Activated CD4-positive, CD25-positive, alpha-beta regulatory T cell treated with anti-CD3 and anti-CD28 coated beads, Interleukin-2, amount 50 U/mL, for 72 hours (primary cell): ENCODE results near the gene HIP1.
"Not testable (repeated sequence)": the region's sequence is repeated elsewhere in the genome, so short reads cannot be mapped to it uniquely, and the experiment has no call there.

Source experiments
- DNase-seq: peaks from one replicate; pipeline ENCODE4 v3.0.0; 2021

Gene HIP1

DNA sequence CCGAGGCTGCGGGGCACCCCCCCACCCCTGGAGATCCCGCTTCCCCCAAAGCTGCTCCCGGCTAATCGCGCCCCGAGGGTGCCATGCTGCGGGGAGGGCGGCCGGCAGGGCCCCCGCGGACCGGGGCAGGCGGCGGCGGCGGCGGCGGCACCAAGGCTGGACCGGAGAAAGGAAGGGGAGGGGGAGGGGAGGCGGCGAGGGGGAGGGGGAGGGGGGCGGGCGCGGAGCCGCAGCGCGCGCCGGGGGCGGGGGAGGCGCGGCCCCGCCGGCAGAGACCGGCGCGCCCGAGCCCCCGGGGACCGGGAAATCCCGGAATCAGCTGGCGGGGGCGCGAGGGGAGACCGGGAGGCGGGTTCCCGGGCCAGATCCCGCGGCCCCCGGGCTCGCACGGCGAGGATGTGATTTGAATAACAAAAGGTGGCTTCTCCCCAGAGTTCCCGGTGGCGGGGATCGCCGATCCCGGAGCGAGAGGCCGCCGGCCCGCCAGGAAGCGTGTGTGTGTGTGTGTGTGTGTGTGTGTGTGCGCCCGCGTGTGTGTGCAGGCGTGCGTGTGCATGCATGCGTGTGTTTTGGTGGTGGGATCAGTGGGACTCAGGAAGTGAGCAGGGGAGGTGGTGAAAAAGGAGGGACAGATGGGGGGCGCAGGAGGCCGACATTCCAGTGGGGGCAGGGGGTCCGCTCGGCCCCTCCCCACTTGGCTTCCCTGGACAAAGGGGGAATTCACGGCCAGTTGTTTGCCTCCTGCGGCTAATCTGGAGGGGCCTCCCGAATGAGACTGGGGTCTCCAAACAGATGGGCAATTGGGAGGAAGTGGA, 99.5 kb downstream of the HIP1 start:
- DNase-seq: peak; percentile 46

DNA sequence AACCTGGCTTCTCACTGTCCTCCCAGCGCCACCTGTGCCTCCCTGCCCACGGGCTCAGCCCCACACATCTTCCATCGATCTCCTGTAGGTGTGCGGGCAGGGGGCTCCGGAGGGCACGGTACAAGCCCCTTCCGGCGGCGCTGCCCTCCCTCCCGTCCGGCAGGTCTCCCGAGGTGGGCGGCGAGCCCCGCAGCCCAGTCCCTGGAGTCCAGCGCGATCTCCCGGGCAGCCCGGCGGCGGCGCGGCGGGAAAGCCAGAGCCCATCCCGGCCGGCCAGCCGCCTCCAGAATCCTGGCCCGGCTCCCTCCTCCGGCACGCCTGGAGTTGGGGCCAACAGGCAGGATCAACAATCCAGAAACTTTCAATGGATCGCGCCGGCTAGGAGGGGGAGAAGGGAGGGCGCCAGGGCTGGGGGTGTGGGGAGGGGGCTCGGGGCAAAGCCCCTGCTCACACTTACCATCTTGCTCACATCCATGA, 100.1 kb downstream of the HIP1 start:
- DNase-seq: no peak

DNA sequence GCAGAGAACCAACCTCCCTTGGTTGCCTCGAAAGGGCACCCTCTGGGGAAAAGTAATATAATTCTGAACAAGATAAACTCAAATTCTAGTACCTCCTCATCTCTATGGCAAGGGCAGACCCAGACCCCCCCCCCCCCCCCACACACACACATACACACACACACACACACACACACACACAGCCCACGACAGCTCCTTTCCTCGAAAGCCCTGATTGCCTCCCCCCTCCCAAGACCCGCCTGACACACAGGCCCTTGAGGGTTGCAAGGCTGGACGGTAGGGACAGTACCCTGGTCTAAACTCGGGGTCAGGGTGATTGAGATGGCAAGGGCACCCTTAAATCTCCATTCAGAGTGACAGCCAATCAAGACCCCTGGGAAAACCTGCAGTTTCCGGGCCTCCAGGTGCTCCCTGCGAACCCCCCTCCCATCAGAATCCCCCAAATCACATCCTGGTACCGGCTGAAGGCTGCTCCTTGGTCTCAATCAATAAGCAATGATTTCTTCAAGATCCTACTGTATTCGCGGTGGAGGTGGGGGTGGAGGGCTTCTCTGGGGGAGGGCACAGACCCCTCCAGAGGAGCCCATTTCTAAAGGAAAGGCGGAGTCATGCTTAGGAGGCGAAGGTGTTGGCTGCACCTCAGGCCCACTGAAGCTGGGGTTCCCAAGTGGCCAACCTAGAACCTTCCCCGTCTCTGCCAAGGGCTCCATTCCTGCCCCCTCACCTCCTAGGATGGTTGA, 100.7 kb downstream of the HIP1 start:
- DNase-seq: no peak

DNA sequence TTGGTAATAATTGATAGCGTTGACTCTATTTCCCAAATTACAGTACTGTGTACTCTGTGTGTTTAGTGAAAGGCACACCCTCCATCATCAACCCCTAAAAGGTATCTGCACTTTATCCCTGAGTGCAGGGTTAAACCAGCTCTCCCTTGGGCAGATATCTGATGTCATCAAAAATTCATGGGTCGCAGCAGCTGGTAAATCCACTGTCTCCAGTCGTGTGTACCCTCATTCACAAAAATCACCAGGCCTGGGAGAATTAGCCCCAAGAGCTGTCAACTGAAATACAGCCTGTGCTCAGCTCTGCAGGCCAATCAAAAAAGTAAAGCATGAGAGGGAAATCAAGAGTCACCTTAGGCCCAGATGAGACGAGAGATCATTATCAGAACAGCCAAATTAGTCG, 103.7 kb downstream of the HIP1 start:
- no peak for DNase-seq

DNA sequence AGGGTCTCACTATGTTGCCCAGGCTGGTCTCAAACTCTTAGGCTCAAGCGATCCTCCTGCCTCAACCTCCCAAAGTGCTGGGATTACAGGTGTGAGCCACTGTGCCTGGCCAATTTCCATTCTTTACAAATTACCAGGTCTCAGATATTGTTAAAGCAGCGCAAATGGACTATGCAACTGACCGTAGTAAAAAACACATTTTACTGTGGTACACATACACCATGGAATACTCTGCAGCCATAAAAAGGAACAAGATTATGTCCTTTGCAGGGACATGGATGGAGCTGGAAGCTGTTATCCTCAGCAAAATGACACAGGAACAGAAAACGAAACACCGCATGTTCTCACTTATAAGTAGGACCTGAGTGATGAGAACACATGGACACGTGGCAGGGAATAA, 106.2 kb downstream of the HIP1 start:
- DNase-seq: not testable (repeated sequence)

DNA sequence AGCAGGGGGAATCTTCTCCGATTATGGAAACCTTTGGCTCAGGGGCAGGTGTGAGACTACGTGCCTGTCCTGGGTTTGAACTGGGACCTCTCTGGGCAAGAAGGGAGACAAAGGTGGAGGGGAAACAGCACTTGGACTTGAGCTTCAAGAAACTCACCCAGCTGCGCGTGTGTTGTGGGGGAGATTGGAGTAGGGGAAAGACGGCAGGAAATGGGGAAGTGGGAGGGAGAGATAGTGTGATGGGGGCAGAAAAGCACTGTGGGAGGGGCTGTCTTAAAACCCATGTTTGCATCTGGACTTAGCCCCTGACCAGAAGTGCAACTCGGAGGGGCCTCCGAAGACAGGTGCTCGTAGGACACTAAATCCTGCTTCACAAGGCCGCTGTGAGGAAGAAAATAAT, 107.0 kb downstream of the HIP1 start:
- DNase-seq: no peak

DNA sequence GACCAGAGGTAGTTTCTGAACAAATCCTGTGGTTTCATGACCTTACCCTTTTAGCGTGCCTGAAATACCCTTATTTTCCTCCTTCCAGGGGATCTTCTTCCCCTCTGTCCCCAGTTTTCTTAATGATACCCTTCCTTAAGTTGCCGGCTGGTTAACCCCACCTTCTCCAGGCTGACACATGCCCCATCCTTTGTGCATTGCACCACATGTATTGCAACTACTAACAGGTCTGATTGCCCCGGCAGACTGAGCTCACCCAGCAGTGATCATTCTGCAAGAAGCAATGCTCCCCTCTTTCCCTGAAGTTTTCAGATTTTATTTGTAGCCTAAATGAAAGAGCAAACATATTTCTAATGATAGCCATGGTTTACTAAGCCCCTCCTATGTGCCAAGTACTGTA, 108.2 kb downstream of the HIP1 start:
- no peak for DNase-seq

DNA sequence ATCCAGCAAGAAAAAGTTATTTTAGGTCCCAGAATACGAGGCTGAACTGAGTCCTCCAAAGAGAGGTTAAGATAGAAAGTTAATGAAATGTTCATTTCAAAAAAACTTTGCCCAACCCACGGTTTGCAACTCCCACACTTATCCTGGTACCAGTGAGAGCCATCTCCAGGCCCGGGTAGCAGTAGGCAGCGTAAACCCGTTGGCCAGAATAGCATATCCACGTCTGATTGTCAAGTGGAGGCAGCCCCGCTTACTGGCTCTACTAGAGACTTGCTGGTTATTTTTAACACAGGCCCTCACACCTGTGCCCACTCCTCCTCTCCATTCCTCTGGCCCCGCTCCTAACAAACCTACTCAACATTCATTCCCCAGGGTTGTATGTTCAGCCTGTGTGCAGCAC, 109.7 kb downstream of the HIP1 start:
- DNase-seq: no peak

DNA sequence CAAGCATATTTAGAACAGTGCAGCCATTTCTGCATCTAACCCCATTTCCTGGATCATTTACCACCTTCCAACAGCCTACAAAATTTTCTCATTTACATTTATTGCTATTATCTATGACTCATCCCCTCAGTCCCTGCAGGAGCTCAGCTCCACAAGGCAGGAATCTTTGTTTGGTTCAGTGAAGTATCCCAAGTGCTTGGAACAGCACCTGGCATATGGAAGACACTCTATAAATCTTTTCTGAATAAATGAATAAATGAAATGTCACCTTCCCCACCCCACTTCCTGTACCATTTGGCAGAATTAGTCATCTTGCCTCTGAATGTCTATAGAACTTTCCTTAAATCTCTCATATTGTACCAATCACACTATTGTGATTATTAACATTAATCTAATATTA, 110.7 kb downstream of the HIP1 start:
- no peak for DNase-seq

DNA sequence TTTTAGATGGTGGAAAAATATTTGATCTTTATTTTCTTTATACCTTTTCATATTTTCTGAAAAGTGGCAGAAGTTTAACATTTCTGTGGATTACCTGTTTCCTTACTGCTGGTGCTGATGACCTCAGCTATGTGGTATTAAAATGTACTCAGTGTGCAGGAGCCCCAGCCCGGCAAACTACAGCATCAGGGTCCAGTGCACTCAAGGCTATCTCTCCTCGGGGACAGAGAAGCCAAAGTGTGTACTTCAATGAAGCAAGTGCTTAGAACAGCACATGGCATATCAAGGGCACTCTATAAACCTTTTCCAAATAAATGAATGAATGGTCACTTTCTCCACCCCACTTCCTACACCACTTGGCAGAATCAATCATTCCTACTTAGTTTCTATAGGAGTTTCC, 111.8 kb downstream of the HIP1 start:
- no peak for DNase-seq

DNA sequence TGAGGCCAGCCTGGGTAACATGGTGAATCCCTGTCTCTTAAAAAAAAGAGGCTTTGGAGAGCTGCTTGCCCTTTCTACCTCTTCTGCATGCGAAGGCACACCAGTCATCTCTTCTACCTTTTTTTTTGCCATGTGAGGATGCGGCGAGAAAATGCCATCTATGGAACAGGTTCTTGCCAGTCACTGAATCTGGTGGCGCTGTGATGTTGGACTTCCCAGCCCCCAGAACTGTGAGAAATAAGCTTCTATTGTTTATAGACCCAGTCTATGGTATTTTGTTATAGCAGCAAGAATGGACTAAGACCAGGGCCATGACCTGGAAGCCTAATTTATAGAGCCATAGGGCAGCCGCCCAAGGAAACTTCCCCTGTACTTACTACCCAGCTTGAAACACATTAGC, 112.9 kb downstream of the HIP1 start:
- DNase-seq: no peak

DNA sequence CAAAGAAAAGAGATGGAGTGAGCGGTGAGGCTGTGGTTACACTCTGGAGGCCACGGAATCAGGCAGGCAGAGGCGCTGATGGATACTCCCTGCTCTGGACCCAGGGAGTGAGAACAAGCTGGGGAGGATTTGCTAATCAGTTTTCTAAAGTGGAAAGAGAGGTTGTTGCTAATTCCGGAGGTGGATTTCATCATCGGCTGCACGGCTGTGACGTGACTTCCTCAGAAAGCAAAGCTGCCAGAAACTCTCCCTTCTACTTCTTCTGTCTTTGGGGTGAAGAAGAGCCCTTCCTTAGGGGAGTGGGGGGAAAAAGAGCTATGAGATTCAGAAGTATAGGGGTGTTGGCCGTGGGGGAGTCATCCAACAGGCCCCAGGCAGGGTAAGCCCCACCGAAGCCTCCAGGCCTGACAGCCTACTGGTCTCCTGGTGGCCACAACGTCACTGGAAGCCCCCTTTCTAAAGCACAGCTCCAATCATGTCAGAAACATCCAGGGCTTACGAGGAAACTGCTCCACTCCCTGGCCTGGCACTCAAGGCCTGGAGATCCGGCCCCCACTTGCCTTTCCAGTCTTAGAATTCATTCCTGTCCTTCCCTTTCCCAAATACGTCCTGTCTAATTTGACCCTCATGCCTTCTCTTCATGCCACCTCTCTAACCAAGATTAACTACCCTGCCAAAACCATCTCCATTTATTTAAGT, 114.5 kb downstream of the HIP1 start:
- no peak for DNase-seq

DNA sequence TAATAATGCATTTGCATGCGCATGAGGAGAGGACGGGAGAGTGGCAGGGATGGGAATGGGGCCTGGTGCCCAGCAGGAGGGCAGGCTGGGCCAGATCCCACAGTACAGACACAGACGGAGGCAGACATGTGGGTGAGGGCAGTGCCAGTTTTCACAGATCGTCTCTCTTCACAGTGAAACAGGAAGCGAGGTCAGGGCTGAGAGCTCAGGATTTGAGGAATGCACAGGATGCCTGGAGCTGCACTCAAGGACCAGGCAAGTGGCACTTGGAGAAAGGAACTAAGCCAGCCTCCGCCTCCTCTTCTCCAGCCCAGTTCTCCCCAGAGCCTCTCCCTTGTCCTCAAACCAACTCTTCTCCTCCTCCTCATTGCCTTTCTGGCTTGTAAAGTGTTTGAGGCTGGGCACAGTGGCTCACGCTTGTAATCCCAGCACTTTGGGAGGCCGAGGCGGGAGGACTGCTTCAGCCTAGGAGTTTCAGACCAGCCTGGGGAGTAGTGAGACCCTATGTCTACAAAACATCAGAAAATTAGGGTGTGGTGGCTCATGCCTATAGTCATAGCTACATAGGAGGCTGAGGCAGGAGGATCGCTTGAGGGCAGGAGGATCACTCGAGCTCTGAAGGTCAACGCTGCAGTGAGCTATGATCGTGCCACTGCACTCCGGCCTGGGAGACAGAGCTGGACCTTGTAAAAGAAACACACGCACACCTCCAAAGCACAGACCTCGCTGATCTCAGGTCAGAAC, 115.2 kb downstream of the HIP1 start:
- no peak for DNase-seq

DNA sequence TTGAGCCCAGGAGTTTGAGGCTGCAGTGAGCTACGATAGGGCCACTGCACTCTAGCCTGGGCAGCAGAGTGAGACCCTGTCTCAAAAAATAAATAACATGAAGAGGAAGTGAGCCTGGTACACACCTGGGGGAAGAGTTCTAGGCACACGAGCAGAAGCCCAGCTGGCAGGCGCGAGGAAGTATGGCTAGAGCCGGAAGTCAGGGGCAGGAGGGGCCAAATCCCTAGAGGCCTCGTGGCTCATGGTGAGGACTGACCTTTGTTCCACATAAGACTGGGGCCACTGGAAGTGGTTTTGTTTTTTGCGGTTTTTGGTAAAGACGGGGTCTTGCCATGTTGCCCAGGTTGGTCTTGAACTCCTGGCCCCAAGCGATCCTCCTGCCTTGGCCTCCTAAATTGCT, 117.6 kb downstream of the HIP1 start:
- DNase-seq: no peak

DNA sequence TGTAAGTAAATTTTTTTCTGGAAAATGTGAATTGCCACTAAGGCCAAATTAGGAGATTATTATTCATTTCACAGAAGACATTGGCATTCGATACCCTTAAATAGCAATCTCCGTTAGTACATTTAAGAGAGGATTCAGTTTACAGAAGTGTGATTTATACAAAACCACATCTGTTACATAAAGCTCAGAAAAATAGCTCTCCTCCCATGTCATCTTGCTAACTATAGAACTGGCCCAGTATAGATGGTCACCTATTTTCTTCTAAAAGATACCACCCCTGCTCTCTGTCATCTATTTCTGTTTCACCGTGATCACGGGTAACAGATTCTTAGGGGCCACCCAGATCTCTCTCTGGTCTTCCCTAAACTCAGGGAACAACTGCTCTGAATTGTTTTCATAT, 119.1 kb downstream of the HIP1 start:
- DNase-seq: no peak

DNA sequence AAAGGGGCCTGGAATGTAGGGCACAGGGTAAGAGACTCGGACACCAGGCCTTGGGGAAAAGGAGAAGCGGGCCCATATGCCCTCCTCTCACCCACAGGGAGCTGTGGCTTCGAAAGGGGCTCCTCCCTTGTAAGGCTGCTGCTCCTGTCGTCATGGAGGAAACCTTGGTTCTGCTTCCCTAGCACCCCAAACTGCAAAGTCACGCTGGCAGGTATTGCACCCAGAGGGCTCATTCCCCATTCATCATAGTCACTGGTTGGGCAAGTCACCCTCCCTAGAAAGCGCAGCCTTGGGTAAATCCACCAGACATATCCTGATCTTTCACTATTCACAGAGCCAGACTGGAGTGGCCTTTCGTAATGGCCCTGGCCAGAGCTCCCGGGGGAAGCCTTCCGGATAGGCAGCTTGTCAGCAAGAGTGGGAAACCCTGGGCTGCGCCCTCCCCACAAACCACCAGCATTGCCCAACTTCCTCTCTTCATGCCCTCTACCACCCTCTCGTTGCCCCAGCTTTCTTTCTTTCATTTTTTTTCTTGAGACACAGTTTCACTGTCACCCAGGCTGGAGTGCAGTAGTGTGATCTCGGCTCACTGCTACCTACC, 121.0 kb downstream of the HIP1 start:
- peak; percentile 68 for DNase-seq

DNA sequence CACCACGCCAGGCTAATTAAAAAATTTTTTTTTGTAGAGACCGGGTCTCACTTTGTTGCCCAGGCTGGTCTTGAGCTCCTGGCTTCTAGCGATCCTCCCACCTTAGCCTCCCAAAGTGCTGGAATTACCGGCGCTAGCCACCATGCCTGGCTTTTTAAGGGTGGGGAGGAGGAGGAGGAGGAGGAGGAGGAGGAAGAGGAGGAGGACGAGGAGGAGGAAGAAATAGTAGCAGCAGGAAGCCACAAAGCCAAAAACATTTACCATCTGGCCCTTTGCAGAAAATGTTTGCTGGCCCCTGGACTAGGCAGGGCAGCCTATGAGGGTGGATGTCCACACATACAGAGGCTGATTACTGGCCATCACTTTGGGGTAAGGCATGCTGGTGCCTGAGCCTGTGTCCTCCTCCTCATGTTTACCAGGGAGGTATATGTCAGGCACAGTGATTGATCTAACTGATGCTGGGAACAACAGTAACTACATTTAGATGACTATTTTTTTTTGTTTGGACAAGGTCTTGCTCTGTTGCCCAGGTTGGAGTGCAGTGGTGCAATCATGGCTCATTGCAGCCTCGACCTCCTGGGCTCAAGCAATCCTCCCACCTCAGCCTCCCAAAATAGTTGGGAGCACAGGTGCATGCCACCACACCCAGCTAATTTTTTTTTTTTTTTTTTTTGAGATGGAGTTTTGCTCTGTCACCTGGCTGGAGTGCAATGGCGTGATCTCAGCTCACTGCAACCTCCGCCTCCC, 122.1 kb downstream of the HIP1 start:
- DNase-seq: no peak

DNA sequence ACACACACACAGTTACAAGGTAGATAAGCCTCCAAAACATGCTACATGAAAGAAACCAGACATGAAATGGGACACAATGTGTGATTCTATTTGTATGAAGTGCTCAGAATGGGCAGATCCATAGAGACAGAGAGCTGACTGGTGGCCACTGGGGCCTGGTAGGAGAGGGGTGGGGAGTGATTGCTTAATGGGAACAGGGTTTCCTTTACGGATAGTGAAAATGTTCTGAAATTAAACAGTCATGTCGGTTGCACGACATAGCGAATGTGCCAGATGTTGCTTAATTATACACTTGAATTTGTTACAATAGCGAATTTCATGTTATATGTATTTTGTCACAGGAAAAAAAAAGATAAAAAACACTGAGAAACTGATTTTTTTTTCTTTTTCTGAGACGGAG, 124.3 kb downstream of the HIP1 start:
- DNase-seq: no peak

DNA sequence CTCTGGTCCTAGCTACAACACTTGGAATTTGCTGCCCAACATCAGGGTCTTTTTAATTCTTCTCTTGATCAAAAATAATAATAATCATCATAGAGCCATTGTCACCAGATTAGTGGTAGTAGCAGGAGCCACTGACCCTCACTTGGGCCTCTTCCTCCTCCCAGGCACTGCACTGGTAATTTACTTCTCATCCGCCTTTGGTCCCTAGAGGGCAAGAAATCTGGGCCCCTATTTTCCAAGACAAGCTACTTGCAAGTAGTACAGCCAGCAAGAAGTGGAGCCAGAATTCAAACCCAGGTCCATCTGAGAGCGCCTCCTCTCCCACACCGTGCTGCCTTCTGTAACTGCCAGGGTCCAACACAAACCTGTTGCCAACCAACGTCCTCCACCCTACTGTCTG, 125.4 kb downstream of the HIP1 start:
- DNase-seq: no peak

DNA sequence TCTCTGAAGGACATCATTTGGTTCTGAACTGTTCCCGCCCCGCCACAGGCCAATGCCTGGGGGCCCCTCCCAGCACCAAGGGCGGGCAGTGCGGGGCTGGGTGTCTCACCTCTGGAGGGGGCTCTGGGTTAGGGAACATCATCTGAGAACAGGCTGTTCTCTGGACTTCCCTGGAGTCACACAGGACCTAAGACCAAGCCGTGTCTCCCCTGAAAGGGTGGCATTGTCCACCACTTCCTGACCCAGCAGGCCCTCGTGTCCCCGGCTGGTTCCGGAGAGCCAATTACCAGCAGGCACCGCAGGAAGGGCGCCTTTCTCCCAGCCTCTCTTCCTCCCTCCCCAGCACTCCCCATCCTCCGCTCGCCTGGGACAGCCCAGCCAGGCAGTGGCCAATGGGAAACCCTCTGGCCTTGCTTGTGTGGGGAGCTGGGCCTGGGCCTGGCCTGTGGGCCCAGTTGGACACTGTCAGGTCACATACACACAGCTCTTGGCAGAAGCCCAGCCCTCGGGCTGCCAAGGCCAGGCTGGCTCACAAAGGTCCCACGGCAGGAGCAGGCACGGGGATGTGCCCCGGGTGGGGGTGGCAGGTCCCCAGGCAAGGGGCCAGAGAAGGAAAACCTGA, 127.1 kb downstream of the HIP1 start:
- DNase-seq: no peak

DNA sequence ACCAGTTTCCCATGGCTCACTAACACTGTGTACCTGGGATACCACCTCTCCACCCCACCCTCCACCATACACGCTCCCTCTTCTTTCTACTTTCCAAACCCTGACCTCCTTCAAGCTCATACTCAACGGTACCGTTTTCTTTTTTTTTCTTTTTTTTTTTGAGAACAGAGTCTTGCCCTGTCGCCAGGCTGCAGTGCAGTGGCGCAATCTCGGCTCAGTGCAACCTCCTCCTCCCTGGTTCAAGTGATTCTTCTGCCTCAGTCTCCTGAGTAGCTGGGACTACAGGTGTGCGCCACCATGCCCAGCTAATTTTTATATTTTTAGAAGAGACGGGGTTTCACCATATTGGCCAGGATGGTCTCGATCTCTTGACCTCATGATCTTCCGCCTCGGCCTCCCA, 129.3 kb downstream of the HIP1 start:
- DNase-seq: not testable (repeated sequence)
